Parathyroid adenoma (tissue), 2 donors: Measurements from ENCODE around the gene DIP2C.

Experiments used
- H2AFZ ChIP-seq: fragments of 300-600 bp; sonication (generic); one replicate; pipeline ENCODE4 v1.7.0; 2017; ENCODE audit warnings: antibody characterized with exemption, mild to moderate bottlenecking
- H3K27ac ChIP-seq: fragments of 300-600 bp; sonication (generic); one replicate; pipeline ENCODE4 v1.7.0; 2017
- H3K27me3 ChIP-seq: fragments of 300-600 bp; sonication (generic); one replicate; pipeline ENCODE4 v1.7.0; 2017; ENCODE audit warnings: low read length; ENCODE audit not compliant: control insufficient read depth, insufficient read depth
- H3K36me3 ChIP-seq: fragments of 300-600 bp; sonication (generic); one replicate; pipeline ENCODE4 v1.7.0; 2017; ENCODE audit warnings: low read length; ENCODE audit not compliant: control insufficient read depth, insufficient read depth
- H3K4me1 ChIP-seq: fragments of 300-600 bp; sonication (generic); one replicate; pipeline ENCODE4 v1.7.0; 2017; ENCODE audit warnings: control low read depth
- H3K4me2 ChIP-seq: fragments of 300-600 bp; sonication (generic); one replicate; pipeline ENCODE4 v1.7.0; 2017; ENCODE audit warnings: low read length
- H3K4me3 ChIP-seq: fragments of 300-600 bp; sonication (generic); one replicate; pipeline ENCODE4 v1.7.0; 2017; ENCODE audit warnings: low read depth, low read length
- H3K79me2 ChIP-seq: fragments of 300-600 bp; sonication (generic); one replicate; pipeline ENCODE4 v1.7.0; 2017; ENCODE audit warnings: control low read depth
- H3K9ac ChIP-seq: fragments of 300-600 bp; sonication (generic); one replicate; pipeline ENCODE4 v1.7.0; 2017; ENCODE audit warnings: mild to moderate bottlenecking
- H3K9me3 ChIP-seq: fragments of 300-600 bp; sonication (generic); one replicate; pipeline ENCODE4 v1.7.0; 2017; ENCODE audit warnings: low read length; ENCODE audit not compliant: control insufficient read depth
- TF ChIP-seq, protein P1 (sequence below): fragments of 300-600 bp; sonication (generic); IDR thresholded peaks from one replicate; pipeline ENCODE4 v1.7.0; 2017; ENCODE audit warnings: antibody characterized with exemption, mild to moderate bottlenecking
- donor health status: primary hyperparathyroidism.

The DIP2C gene

GRCh38 chr10:676178-676577 is 13.3 kb downstream of the DIP2C start:
- Histone ChIP-seq H3K4me3 (no peak overlapping the region), H2AFZ (no peak overlapping the region), H3K27ac (no peak overlapping the region), H3K4me2 (no peak overlapping the region), H3K9ac (no peak overlapping the region), H3K79me2 (peaks cover 18% of the 10 kb centered on the region), H3K36me3 (no peaks in the 10 kb centered on the region), H3K9me3 (no peaks in the 10 kb centered on the region), H3K27me3 (no peaks in the 10 kb centered on the region), H3K4me1 (no peaks in the 10 kb centered on the region)
- TF ChIP-seq, protein P1, sequence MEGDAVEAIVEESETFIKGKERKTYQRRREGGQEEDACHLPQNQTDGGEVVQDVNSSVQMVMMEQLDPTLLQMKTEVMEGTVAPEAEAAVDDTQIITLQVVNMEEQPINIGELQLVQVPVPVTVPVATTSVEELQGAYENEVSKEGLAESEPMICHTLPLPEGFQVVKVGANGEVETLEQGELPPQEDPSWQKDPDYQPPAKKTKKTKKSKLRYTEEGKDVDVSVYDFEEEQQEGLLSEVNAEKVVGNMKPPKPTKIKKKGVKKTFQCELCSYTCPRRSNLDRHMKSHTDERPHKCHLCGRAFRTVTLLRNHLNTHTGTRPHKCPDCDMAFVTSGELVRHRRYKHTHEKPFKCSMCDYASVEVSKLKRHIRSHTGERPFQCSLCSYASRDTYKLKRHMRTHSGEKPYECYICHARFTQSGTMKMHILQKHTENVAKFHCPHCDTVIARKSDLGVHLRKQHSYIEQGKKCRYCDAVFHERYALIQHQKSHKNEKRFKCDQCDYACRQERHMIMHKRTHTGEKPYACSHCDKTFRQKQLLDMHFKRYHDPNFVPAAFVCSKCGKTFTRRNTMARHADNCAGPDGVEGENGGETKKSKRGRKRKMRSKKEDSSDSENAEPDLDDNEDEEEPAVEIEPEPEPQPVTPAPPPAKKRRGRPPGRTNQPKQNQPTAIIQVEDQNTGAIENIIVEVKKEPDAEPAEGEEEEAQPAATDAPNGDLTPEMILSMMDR, result no peak

GRCh38 chr10:675532-675931 is 13.9 kb downstream of the DIP2C start:
- H3K9ac ChIP-seq, result no peak overlapping the region
- no peak overlapping the region for H3K4me3 ChIP-seq
- no peaks in the 10 kb centered on the region for H3K4me1 ChIP-seq
- H3K79me2 ChIP-seq, result peaks cover 15% of the 10 kb centered on the region
- H3K27me3 ChIP-seq, result no peaks in the 10 kb centered on the region
- no peak overlapping the region for H2AFZ ChIP-seq
- H3K27ac ChIP-seq, result no peak overlapping the region
- TF ChIP-seq, protein P1, result no peak
- no peaks in the 10 kb centered on the region for H3K36me3 ChIP-seq
- H3K9me3 ChIP-seq, result no peaks in the 10 kb centered on the region
- H3K4me2 ChIP-seq, result no peak overlapping the region

DNA sequence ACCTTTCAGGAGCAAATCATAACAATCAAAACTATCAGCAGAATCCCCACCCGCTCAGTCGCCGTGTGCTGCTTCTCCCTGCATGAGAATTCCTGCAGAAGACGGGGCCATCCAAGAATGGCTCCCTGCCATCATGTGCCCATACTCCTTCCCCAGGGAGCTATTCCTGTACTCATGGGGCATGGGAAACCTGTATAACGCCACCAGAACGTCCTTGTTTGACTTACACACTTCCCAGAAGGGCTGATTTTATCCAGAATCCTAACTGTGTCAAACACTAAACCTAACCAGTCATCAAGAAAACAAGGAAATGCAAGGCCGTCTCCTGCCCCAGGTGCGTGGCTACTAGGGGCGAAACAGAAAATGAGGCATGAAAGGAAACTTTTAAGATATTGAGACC is 16.0 kb downstream of the DIP2C start:
- Histone ChIP-seq H3K4me2 (no peak overlapping the region), H3K9ac (no peak overlapping the region), H2AFZ (no peak overlapping the region), H3K36me3 (no peaks in the 10 kb centered on the region), H3K27me3 (no peaks in the 10 kb centered on the region), H3K27ac (no peak overlapping the region), H3K9me3 (no peaks in the 10 kb centered on the region), H3K4me3 (no peak overlapping the region), H3K4me1 (no peaks in the 10 kb centered on the region), H3K79me2 (peaks cover 21% of the 10 kb centered on the region)
- TF ChIP-seq, protein P1, result no peak

GRCh38 chr10:672992-673391 is 16.5 kb downstream of the DIP2C start:
- no peaks in the 10 kb centered on the region for H3K36me3 ChIP-seq
- H3K79me2 ChIP-seq, result peaks cover 26% of the 10 kb centered on the region
- H3K27ac ChIP-seq, result no peak overlapping the region
- H3K4me1 ChIP-seq, result no peaks in the 10 kb centered on the region
- H3K9ac ChIP-seq, result no peak overlapping the region
- H3K4me2 ChIP-seq, result no peak overlapping the region
- no peaks in the 10 kb centered on the region for H3K27me3 ChIP-seq
- H2AFZ ChIP-seq, result no peak overlapping the region
- H3K9me3 ChIP-seq, result no peaks in the 10 kb centered on the region
- no peak overlapping the region for H3K4me3 ChIP-seq
- TF ChIP-seq, protein P1, result no peak

DNA sequence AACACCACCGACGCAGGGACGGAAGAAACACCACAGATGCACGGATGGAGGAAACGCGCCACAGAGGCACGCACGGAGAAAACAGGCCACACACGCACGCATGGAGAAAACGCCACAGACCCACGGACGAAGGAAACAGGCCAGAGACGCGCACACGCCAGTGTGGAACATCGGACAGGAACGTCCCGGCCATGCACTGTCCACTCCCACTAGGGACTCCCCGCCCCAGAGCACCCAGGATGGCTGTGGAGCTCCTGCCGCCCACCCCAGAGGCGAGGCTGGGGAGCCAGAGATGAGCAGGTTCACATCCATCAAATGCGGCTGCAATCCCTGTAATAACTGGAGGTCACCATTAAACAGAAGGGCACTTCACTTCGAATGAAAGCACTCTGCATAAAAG is 17.3 kb downstream of the DIP2C start:
- Histone ChIP-seq H3K36me3 (no peaks in the 10 kb centered on the region), H3K27ac (no peak overlapping the region), H3K9ac (no peak overlapping the region), H3K27me3 (no peaks in the 10 kb centered on the region), H3K79me2 (peaks cover 33% of the 10 kb centered on the region), H3K4me2 (no peak overlapping the region), H3K4me3 (no peak overlapping the region), H2AFZ (no peak overlapping the region), H3K9me3 (no peaks in the 10 kb centered on the region), H3K4me1 (no peaks in the 10 kb centered on the region)
- TF ChIP-seq, protein P1, result no peak
